Measurements from ENCODE around the gene ABCA13.

The ABCA13 gene

DNA sequence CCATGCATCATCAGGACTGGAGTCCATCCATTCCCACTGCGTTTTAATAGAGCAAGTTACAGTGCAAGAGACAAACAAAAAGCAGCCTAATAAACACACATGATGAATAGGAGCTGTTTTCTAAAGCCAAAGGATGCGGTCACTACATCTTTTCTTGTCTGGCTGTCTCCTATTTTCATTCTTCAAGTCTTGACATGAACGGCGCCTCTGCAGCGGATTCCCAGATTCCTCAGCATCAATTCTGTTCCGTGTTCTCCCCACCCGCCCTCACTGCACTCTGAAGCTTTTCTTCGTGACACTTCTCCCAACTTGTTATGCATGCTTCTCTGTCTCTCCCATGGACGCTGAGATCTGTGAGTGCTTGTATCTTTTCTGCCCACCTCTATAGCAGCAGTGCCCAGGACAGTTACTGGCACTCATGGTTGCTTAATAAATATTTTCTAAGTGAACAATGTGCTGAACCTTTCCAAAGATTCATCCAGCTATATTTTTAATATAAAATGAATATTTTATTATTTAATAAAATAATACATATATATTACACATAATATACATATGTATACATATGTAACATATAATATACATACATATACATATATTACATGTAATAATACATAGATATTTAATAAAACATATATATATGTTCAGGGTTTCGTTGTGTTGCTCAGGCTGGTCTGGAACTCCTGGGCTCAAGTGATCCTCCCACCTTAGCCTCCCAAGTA lies 242.9 kb downstream of the ABCA13 start:
- no peak overlapping the region for H3K4me3 ChIP-seq (ENCODE audit: low read depth, low read length)
- no peak for DNase-seq (ENCODE audit: low read depth)

DNA sequence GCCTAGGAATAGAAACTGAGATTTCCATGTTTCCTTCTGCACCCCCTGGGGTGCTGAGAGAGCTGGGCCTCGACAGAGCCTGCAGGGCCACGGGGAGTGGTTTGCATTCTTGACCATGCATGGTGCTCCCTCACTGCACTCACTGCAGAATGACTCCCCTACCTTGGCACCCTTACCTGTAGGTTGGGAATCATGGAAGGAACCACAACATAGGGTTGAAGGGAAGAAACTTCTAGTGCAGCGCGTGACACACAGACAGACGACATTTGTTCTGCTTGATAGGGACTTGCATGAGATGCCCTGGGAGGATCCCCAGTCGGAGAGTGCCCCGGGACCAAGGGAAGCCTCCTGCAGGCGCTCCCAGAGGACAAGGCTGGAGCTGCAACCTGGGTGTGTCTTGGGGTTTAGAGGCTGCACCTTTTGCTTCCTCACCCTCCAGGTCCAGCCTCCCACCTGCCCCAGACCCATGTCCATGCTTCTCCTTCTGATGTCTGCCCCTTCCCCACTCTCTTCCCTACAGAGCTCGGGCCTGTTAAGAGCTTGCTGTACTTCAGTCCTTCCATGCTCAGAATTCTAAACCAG lies 245.2 kb downstream of the ABCA13 start:
- H3K4me3 ChIP-seq (ENCODE audit: low read depth, low read length), result no peak overlapping the region
- no peak for DNase-seq (ENCODE audit: low read depth)

- DNase-seq (ENCODE audit: low read depth), result no peak
Observed at GRCh38 chr7:48419401-48419800, 248.1 kb downstream of the ABCA13 start.

DNA sequence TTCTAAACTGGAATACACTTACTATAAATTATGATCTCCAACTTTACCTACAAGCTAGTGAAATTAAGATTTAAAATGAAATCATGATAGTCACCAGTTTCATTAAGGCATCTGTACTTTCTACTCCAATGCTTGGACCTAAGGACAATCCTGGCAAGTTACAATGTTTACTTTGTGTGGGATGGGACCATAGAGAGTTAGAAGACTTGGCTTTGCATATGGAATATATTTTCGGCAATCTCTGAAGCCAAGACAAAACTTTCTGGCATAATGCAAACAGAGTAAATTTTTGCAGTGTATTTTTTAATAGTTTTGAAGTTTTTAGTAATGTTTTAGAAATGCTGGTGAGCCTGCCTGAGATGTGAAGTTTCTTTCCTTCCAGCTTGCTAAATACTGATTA lies 248.9 kb downstream of the ABCA13 start:
- no peak overlapping the region for H3K4me3 ChIP-seq (ENCODE audit: low read depth, low read length)
- no peak for DNase-seq (ENCODE audit: low read depth)

More at GRCh38 chr7:48419401-48419800, 248.1 kb downstream of the ABCA13 start:
- no peak overlapping the region for H3K4me3 ChIP-seq (ENCODE audit: low read depth, low read length)

DNA sequence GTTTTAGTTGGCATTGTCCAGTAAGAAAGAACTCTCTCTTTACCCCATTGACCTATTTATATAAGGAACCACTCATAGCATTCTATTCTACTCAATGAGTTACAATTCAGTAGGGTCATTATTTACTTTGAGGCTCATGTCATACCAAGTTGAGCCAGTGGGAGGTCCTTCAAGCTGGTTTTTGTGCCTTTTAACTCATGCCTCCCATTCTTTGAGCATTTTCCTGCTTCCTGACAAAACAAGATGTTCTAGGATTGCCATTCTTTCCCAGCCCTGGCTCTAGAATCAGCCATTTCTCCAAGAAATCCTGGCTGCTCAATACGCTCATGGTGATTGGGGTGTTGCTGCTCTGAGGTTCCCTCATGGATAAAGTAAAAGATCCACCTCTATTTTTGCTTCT lies 250.1 kb downstream of the ABCA13 start:
- H3K4me3 ChIP-seq (ENCODE audit: low read depth, low read length), result no peak overlapping the region
- no peak for DNase-seq (ENCODE audit: low read depth)

DNA sequence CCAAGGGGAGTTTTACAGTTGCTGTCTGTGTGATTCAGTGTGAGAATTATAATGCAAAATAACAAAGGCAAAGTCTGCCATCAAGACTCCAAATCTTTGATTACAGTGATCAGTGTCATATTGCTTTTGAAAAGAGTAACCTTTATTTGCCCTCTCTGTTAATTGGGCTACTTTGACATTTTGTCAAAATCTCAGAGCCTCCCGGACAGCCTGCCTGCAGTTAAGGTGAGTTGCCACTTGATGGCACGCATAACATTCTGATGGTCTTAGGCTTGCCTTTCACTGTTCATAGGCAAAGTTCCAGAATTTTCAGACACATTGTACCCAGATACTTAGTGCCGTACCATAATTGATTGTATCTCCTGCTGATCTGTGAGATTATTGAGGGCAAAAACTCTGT lies 253.5 kb downstream of the ABCA13 start:
- DNase-seq (ENCODE audit: low read depth), result no peak
- no peak overlapping the region for H3K4me3 ChIP-seq (ENCODE audit: low read depth, low read length)

- no peak overlapping the region for H3K4me3 ChIP-seq (ENCODE audit: low read depth, low read length)
- no peak for DNase-seq (ENCODE audit: low read depth)
Observed at GRCh38 chr7:48426331-48426965, 255.2 kb downstream of the ABCA13 start.

DNA sequence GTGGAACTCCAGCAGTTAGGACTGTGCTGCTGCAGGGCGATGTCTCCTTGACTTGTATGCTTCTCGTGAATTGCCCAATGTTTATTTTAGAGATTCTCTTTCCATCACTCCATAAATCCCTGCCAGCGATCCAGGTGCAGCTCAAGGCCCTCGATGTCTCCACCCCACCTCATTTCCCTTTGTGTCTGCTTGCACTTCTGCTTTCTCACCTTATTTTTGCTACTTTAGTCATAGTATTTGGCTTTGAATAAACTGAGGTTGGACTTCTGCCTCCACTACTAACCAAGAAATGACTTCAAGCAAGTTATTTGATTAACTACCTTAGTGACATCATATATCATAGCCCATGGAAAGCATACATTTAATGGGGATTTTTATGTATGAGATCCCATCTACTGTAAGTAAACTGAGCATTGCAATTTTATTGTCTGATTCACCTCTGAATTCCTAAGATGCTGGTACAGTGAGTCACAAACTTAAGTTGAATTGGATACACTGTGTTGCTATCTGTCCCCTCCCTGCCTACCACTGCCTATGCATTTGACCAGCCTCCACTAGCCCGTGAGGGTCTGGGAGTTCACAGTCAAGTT lies 255.8 kb downstream of the ABCA13 start:
- DNase-seq (ENCODE audit: low read depth), result no peak
- H3K4me3 ChIP-seq (ENCODE audit: low read depth, low read length), result no peak overlapping the region

DNA sequence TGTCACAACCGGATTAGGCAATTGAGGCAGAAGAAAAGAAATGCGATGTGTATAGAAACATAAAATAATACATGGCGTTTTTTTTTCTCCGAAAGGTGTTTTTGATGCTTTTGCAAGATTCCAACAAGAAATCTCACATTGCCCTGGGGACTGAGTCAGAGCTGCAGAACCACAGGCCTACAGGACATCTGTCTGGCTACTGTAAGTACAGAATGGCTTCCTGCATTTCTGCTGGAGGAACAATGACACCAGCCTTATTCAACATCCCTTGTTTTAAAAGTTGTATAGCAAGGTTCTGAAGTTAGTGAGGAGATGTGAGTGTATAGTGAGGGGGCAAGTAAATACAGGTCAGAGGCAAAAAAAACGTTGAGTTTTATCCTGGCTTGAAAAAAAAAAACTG lies 256.4 kb downstream of the ABCA13 start:
- H3K4me3 ChIP-seq (ENCODE audit: low read depth, low read length), result no peak overlapping the region
- DNase-seq (ENCODE audit: low read depth), result no peak

DNA sequence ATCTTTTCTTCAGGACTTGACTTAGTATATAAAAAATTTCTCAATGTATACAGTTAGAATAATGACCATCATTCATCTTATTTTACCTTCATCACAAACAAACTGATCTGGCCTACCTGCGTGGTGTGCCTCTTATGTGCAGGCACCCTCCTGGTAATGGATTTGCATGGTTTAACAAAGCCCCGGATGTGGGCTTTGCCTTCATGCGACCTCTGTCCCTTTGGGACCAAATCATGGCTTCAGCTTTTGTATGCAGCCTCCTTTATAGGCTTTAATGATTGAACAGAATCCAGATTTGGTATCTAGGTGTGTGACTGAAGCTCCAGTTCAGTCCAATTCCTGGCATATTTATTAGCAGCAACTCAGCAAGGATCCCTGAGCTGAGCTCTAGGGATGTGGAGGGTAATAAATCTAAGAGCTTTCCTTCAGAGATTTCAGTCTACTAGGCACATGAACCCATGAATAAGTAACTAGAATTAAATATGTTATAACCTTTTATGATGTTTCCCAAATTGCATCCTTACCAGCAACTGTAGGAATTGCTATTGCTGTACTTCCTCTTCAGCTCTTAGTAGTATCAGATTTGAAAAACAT lies 256.9 kb downstream of the ABCA13 start:
- no peak overlapping the region for H3K4me3 ChIP-seq (ENCODE audit: low read depth, low read length)
- no peak for DNase-seq (ENCODE audit: low read depth)

DNA sequence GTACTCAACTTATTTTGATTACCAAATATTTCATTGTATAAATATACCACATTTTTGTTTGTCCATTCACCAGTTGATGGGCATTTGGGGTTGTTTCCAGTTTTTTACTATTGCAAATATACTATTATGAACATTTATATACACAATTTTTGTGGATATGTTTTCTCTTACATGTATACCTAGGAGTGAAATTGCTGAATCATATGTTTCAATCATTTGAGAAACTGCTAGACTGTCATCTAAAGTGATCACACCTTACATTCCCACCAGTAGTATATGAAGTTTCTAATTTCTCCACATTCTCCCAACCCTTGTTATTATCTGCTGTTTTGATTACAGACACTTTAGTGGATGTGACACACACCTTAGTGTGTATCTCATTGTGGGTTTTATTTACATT lies 257.9 kb downstream of the ABCA13 start:
- H3K4me3 ChIP-seq (ENCODE audit: low read depth, low read length), result no peak overlapping the region
- no peak for DNase-seq (ENCODE audit: low read depth)

DNA sequence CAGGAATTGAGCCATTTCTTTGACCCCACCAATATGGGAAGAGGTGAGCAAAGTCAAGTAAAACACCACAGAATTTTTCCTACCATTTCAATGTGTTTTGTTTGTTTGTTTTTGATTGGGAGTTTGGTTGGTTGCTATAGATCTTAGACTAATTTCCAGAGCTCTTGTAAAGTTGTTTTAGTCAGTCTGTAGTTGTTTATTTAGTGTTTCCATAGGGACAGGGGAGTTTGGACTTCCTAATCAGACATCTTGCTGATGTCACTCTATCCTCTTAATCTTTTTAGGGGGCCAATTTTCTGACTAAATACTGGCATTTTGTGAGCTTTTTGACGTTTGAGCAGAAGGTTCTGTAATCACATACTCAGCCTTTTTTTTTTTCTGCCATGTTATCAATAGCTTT lies 266.9 kb downstream of the ABCA13 start:
- no peak overlapping the region for H3K4me3 ChIP-seq (ENCODE audit: low read depth, low read length)
- no peak for DNase-seq (ENCODE audit: low read depth)

GRCh38 chr7:48441848-48442492 lies 270.7 kb downstream of the ABCA13 start:
- H3K4me3 ChIP-seq (ENCODE audit: low read depth, low read length), result no peak overlapping the region
- DNase-seq (ENCODE audit: low read depth), result no peak

DNA sequence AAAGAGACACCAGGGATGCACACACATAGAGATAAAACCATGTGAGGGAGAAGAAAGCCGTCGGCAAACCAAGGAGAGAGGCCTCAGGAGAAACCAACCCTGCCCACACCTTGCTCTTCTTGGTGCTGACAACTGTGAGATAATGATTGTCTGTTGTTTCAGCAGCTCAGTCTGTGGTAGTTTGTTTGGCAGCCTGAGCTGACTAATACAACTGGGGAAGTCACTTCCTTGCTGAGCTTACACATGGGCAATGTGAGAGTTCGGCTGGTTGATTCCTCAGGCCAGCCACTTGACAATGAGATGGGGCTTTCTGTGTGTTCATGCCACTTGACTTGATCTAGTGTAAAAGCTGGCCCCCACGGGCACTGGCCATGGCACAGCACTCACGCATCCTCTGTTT lies 271.8 kb downstream of the ABCA13 start:
- H3K4me3 ChIP-seq (ENCODE audit: low read depth, low read length), result no peak overlapping the region
- DNase-seq (ENCODE audit: low read depth), result no peak

DNA sequence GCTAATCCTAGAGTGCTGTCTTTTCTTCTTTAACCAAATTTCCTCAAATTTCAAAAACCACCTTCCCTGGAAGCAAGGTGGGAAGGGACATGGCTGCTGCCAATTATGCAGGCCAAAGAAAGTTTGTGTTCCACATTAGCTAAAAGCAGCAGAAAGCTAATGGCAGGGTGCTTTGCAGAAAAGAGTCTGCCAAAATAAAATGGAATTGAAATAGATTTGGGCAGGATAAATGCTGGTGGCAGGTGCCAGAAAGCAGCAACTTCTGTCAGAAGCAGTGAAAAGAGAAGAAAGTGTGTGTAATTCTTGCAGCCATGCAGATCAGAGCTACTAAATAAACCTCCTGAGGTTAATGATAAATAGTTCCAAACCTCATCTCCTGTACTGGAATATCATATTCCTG lies 275.5 kb downstream of the ABCA13 start:
- H3K4me3 ChIP-seq (ENCODE audit: low read depth, low read length), result no peak overlapping the region
- no peak for DNase-seq (ENCODE audit: low read depth)

DNA sequence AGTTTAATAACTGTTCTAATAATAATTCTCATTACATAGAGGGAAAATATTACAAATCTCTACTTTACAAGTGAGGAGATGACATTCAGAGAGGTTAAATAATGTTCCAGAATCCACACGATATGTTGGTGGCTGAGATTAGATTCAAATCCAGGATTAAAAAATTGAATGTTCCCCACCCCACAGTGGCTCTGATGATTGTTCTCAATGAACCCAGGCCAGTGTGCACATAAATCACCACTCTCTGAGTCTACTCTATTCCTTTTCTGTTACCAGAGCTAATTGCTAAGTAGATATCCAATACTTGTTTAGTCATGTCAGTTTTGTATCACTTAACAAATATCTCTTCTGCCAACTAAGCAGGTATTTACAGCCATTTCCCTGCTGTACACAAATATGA lies 281.0 kb downstream of the ABCA13 start:
- DNase-seq (ENCODE audit: low read depth), result no peak
- H3K4me3 ChIP-seq (ENCODE audit: low read depth, low read length), result no peak overlapping the region

DNA sequence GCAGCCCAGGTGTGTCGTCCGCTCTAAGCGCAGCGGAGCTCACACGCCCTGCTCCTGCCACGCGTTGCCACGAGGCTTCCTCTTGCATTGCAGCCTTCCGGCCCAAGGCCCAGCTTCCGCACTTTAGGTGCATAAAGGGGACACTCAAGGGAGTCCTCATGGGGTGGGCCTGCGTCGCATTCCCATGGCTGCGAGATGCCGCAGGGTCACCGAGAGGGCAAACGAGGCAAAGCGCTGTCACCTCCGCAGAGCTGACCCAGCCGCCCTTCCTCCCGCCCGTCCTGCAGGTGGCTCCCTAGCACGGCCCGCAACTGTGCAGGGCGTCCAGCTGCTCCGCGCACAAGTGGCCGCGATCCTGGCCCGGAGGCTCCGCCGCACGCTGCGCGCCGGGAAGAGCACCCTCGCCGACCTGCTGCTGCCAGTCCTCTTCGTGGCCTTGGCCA lies 283.5 kb downstream of the ABCA13 start:
- DNase-seq (ENCODE audit: low read depth), result no peak
- H3K4me3 ChIP-seq (ENCODE audit: low read depth, low read length), result no peak overlapping the region

GRCh38 chr7:48455363-48455762 lies 284.1 kb downstream of the ABCA13 start:
- DNase-seq (ENCODE audit: low read depth), result no peak
- no peak overlapping the region for H3K4me3 ChIP-seq (ENCODE audit: low read depth, low read length)

DNA sequence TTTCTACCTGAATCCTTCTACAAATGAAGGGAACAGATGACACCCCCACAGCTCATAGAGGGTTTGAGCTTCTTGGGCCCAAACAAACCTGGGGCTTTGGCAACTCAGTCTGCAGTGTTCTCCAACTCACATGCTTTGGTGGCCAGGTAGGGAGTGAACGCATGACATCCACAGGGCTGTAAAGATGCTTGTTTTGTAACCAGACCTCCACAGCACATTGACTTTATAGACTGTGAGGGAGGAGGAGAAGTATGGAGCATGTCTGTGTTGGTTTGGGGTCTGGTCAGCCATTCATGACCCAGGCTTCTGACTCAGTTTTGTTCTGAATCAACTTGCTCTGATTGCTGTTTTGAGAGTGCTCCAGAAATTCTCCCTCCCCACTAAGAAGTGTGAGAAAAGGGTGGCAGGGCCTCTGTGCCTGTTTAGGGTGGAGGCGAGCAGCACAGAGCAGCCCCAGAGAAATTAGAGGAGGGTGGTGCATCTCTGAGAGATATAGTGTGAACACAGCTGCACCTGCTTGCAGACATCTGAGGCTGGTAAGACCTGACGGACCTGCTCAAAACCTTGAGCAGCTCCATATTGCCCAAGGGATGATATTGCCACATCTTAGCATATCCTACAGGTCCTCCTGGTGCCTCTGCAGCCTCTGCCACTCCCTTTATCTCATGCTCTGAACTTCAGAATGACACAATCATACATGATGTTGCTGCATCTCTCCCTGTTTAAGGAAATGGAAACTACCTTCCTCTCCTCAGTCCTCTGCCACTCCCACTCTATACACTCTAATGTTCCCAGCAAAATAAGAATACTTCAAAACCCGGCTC lies 287.7 kb downstream of the ABCA13 start:
- H3K4me3 ChIP-seq (ENCODE audit: low read depth, low read length), result no peak overlapping the region
- DNase-seq (ENCODE audit: low read depth), result no peak
